ENCODE results near the gene ADAM8.

- TF ChIP-seq, protein P1, sequence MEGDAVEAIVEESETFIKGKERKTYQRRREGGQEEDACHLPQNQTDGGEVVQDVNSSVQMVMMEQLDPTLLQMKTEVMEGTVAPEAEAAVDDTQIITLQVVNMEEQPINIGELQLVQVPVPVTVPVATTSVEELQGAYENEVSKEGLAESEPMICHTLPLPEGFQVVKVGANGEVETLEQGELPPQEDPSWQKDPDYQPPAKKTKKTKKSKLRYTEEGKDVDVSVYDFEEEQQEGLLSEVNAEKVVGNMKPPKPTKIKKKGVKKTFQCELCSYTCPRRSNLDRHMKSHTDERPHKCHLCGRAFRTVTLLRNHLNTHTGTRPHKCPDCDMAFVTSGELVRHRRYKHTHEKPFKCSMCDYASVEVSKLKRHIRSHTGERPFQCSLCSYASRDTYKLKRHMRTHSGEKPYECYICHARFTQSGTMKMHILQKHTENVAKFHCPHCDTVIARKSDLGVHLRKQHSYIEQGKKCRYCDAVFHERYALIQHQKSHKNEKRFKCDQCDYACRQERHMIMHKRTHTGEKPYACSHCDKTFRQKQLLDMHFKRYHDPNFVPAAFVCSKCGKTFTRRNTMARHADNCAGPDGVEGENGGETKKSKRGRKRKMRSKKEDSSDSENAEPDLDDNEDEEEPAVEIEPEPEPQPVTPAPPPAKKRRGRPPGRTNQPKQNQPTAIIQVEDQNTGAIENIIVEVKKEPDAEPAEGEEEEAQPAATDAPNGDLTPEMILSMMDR (IDR thresholded peaks at IDR 0.05), result no peak
- no peak for TF ChIP-seq POLR2AphosphoS5 (IDR thresholded peaks at IDR 0.05; ENCODE audit: low read depth, low read length)
- TF ChIP-seq, protein P2, sequence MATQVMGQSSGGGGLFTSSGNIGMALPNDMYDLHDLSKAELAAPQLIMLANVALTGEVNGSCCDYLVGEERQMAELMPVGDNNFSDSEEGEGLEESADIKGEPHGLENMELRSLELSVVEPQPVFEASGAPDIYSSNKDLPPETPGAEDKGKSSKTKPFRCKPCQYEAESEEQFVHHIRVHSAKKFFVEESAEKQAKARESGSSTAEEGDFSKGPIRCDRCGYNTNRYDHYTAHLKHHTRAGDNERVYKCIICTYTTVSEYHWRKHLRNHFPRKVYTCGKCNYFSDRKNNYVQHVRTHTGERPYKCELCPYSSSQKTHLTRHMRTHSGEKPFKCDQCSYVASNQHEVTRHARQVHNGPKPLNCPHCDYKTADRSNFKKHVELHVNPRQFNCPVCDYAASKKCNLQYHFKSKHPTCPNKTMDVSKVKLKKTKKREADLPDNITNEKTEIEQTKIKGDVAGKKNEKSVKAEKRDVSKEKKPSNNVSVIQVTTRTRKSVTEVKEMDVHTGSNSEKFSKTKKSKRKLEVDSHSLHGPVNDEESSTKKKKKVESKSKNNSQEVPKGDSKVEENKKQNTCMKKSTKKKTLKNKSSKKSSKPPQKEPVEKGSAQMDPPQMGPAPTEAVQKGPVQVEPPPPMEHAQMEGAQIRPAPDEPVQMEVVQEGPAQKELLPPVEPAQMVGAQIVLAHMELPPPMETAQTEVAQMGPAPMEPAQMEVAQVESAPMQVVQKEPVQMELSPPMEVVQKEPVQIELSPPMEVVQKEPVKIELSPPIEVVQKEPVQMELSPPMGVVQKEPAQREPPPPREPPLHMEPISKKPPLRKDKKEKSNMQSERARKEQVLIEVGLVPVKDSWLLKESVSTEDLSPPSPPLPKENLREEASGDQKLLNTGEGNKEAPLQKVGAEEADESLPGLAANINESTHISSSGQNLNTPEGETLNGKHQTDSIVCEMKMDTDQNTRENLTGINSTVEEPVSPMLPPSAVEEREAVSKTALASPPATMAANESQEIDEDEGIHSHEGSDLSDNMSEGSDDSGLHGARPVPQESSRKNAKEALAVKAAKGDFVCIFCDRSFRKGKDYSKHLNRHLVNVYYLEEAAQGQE (IDR thresholded peaks at IDR 0.05; ENCODE audit: insufficient read depth in 1 of 2, low read depth in 2 of 2, low read length in 1 of 2), result no peak
Measured at GRCh38 chr10:133248334-133248715, 28.3 kb downstream of the ADAM8 start.
